OCI-LY7 (cell line): ENCODE measurements around the gene ZNF148.

Experiments used
- CTCF ChIP-seq: fragments of 200-600 bp; sonication (generic); conservative IDR thresholded peaks from 2 replicates; pipeline ENCODE4 v1.5.1; 2014; ENCODE audit warnings: mild to moderate bottlenecking, antibody characterized with exemption, low read length, moderate library complexity, mixed read lengths
- EZH2phosphoT487 ChIP-seq: fragments of 200-600 bp; sonication (generic); IDR thresholded peaks from 2 replicates; pipeline ENCODE4 v1.6.1; 2018; ENCODE audit warnings: low read depth, borderline replicate concordance, mild to moderate bottlenecking, mixed run types, antibody characterized with exemption, low read length, moderate library complexity, mixed read lengths

DNA sequence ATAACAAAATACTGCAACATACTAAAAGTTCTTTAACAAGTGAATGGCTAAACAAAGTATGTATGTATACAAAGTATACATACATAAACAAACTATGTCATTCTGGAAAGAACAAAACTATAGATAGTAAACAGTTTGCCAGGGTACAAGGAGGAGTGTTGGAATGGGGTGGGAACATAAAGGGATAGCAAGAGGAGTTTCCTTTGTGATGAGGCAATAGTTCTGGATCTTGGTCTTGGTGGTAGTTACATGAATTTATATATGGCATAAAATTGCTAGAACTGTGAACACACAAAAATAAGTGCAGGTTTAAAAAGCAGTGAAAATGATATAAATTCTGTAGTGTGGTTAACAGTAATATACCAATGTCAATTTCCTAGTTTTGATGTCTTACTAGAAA, 22.0 kb downstream of the ZNF148 start:
- no peak for TF ChIP-seq CTCF
- TF ChIP-seq EZH2phosphoT487, result no peak
